Transverse colon (tissue), 4 donors: ENCODE data around the gene TJP1.

Experiments
- CTCF ChIP-seq, 5 experiments: fragments of 200-600 bp in 3 of 5; fragments of 450-650 bp in 2 of 5; sonication (generic) in 3 of 5; IDR thresholded peaks; 1 replicate in 2 of 5; 2 replicates in 3 of 5; pipeline ENCODE4 v1.5.1; 2016 to 2017; ENCODE audit warnings: antibody characterized with exemption in 5 of 5, inconsistent platforms in 3 of 5, mild to moderate bottlenecking in 2 of 5, moderate library complexity in 1 of 5
- EP300 ChIP-seq: sonication (generic); formaldehyde crosslinking; IDR thresholded peaks from one replicate; pipeline ENCODE4 v1.6.1; 2017; ENCODE audit warnings: antibody characterized with exemption, low read depth
- POLR2A ChIP-seq: fragments of 450-650 bp; IDR thresholded peaks from one replicate; pipeline ENCODE4 v1.6.1; 2016; ENCODE audit warnings: antibody characterized with exemption, mild to moderate bottlenecking, moderate library complexity
- POLR2AphosphoS5 ChIP-seq, 3 donors: sonication (generic); formaldehyde crosslinking; IDR thresholded peaks; one replicate each; pipeline ENCODE4 v1.6.1; 2016; ENCODE audit warnings: antibody characterized with exemption in 3 of 3

DNA sequence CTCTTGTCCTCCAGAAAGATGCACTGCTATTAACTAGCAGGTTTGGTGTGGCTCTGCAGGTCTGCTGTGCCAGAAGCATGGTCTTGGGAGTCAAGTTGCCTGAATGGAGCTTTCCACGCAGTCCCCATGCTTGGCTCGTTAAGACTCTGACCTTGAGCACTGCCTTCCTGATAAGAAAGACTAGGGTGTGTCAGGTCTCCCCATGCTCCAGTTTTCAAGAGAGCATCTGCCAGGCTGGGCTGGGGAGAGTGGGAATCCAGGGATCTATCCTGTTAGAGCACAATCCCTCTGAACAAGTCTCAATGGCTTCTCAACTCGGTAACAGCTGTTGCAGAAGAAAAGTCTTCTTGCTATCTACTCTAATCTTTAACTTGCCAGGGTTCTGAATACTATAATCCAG, 98.2 kb downstream of the TJP1 start:
- TF ChIP-seq POLR2A (no peak), CTCF (IDR thresholded peaks at IDR 0.05) (no peak), EP300 (no peak), POLR2AphosphoS5 (IDR thresholded peaks at IDR 0.05) (no peak)
